HG02981 (cell line): ENCODE results near the gene OR5D16.
"Not testable (repeated sequence)": the region's sequence is repeated elsewhere in the genome, so short reads cannot be mapped to it uniquely, and the experiment has no call there.

Experiments used
- ATAC-seq: cut with Tn5 transposase; IDR thresholded peaks from one replicate; pipeline ENCODE4 v1.9.1; 2021; ENCODE audit warnings: mild to moderate bottlenecking, moderate library complexity; ENCODE audit not compliant: unreplicated experiment

OR5D16 gene

GRCh38 chr11:55838452-55838851 lies at the start of gene OR5D16:
Gene OR5D16 (plus strand): TSS chr11:55838752. CDS start chr11:55838752, 0 bp downstream.
- ATAC-seq: no peak

GRCh38 chr11:55791606-55792005 lies 46.9 kb upstream of the OR5D16 start:
- ATAC-seq: no peak

- ATAC-seq: no peak
Observed at GRCh38 chr11:55793321-55793720, 45.2 kb upstream of the OR5D16 start.

- no peak for ATAC-seq
Observed at GRCh38 chr11:55795256-55795655, 43.3 kb upstream of the OR5D16 start, which contains the start of gene OR5D14. Gene OR5D14 (plus strand): TSS chr11:55795556. CDS start chr11:55795556, 0 bp downstream.

GRCh38 chr11:55806248-55806647 lies 32.3 kb upstream of the OR5D16 start:
- ATAC-seq: no peak

- ATAC-seq: no peak
Observed at GRCh38 chr11:55811067-55811466, 27.5 kb upstream of the OR5D16 start, which contains the start of gene OR5L1. Gene OR5L1 (plus strand): TSS chr11:55811367. CDS start chr11:55811467, 100 bp downstream.

GRCh38 chr11:55819330-55819729 lies 19.2 kb upstream of the OR5D16 start, which contains the start of gene OR5D18:
Gene OR5D18 (plus strand): TSS chr11:55819630. CDS start chr11:55819630, 0 bp downstream.
- ATAC-seq: no peak

- no peak for ATAC-seq
Observed at GRCh38 chr11:55826919-55827318, 11.6 kb upstream of the OR5D16 start, which contains the start of gene OR5L2. Gene OR5L2 (plus strand): TSS chr11:55827219. CDS start chr11:55827219, 0 bp downstream.

GRCh38 chr11:55847453-55847852 lies 8.9 kb downstream of the OR5D16 start:
- no peak for ATAC-seq

- no peak for ATAC-seq
Observed at GRCh38 chr11:55849037-55849436, 10.5 kb downstream of the OR5D16 start.

GRCh38 chr11:55852141-55852540 lies 13.6 kb downstream of the OR5D16 start:
- ATAC-seq: no peak

GRCh38 chr11:55854704-55855103 lies 16.2 kb downstream of the OR5D16 start:
- ATAC-seq: peak; percentile 56

GRCh38 chr11:55867354-55867753 lies 28.8 kb downstream of the OR5D16 start:
- not testable (repeated sequence) for ATAC-seq

GRCh38 chr11:55872731-55873130 lies 34.2 kb downstream of the OR5D16 start:
- ATAC-seq: not testable (repeated sequence)

- not testable (repeated sequence) for ATAC-seq
Observed at GRCh38 chr11:55873146-55873545, 34.6 kb downstream of the OR5D16 start.

- not testable (repeated sequence) for ATAC-seq
Observed at GRCh38 chr11:55882997-55883396, 44.4 kb downstream of the OR5D16 start, which contains the start of gene TRIM51. Gene TRIM51 (plus strand): TSS chr11:55883297. CDS start chr11:55885429, 2,132 bp downstream.

- ATAC-seq: not testable (repeated sequence)
Observed at GRCh38 chr11:55884995-55885394, 46.4 kb downstream of the OR5D16 start.

GRCh38 chr11:55885481-55885880 lies 46.9 kb downstream of the OR5D16 start:
- ATAC-seq: not testable (repeated sequence)
